Measurements from ENCODE around the gene PLPPR2.
A peak's percentile ranks its signal among the peaks of the same experiment; 100 is the strongest.

Gene PLPPR2

DNA sequence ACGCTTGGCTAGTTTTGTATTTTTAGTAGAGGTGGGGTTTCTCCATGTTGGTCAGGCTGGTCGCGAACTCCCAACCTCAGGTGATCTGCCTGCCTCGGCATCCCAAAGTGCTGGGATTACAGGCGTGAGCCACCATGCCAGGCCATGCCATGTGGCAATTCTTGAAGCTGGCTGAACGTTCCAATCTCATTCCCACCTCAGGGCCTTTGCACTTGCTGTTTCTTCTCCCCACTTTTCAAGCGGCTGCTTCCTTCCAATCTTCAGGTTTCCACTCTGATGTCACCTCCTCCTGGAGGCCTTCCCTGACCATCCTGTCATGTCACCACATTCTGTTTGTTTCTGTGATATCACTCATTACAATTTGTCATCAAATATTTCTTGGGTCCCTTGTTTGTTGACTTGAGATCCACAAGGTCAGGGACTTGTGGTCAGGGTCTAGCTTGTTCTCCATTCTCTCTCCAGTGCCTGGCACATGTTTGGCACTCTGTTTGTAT lies 24.7 kb downstream of the PLPPR2 start:
- DNase-seq (ENCODE audit: low read depth), result no peak
- TF ChIP-seq, protein P1, sequence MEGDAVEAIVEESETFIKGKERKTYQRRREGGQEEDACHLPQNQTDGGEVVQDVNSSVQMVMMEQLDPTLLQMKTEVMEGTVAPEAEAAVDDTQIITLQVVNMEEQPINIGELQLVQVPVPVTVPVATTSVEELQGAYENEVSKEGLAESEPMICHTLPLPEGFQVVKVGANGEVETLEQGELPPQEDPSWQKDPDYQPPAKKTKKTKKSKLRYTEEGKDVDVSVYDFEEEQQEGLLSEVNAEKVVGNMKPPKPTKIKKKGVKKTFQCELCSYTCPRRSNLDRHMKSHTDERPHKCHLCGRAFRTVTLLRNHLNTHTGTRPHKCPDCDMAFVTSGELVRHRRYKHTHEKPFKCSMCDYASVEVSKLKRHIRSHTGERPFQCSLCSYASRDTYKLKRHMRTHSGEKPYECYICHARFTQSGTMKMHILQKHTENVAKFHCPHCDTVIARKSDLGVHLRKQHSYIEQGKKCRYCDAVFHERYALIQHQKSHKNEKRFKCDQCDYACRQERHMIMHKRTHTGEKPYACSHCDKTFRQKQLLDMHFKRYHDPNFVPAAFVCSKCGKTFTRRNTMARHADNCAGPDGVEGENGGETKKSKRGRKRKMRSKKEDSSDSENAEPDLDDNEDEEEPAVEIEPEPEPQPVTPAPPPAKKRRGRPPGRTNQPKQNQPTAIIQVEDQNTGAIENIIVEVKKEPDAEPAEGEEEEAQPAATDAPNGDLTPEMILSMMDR (IDR thresholded peaks at IDR 0.05; ENCODE audit: low read depth, low read length, missing control alignments), result no peak
- H3K4me3 ChIP-seq (ENCODE audit: low read depth, low read length), result peak overlapping the region; percentile 91

DNA sequence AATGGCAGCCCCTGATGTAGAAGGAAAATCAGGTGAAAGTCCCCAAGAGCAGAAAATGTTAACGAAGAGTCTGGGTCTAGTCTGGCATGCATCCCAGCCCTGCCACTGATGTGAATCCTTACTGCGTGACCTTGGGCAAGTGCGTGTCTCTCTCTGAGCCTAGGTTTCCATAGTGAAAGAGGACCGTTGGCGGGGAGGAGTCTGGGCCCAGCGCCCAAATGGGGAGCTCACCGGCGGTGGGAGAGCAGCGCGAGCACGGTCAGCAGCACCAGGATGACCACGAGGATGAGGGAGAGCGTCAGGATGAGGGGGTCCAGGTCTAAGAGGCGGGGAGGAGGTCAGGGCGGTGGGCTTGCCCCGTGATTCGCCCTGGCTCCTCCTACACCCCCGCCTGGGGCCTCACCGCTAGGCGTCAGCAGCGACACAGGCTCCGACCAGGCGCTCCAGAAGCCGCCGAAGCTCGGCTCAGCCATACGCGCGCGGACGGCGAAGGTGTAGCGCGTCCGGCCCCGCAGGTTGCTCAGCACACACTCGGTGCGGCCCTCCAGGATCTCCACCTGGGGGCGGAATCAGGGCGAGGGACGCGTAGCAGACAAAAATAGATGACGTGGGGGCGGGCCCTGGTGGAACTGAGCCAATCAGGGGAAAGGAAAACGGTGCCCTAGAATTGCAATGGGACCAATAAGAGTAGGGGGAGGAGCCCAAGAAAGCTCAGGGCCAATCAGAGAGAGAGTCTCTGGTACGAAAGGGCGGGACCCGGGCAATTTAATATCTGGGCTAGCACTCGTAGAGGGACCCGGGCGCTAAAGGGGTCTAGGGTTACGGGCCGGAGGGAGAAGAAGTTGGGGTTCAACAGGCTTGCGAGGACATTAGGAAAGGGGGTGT lies 25.7 kb downstream of the PLPPR2 start:
- peak; percentile 96 for DNase-seq (ENCODE audit: low read depth)
- H3K4me3 ChIP-seq (ENCODE audit: low read depth, low read length), result peak overlapping the region; percentile 91
- TF ChIP-seq, protein P1 (IDR thresholded peaks at IDR 0.05; ENCODE audit: low read depth, low read length, missing control alignments), result peak; percentile 85

DNA sequence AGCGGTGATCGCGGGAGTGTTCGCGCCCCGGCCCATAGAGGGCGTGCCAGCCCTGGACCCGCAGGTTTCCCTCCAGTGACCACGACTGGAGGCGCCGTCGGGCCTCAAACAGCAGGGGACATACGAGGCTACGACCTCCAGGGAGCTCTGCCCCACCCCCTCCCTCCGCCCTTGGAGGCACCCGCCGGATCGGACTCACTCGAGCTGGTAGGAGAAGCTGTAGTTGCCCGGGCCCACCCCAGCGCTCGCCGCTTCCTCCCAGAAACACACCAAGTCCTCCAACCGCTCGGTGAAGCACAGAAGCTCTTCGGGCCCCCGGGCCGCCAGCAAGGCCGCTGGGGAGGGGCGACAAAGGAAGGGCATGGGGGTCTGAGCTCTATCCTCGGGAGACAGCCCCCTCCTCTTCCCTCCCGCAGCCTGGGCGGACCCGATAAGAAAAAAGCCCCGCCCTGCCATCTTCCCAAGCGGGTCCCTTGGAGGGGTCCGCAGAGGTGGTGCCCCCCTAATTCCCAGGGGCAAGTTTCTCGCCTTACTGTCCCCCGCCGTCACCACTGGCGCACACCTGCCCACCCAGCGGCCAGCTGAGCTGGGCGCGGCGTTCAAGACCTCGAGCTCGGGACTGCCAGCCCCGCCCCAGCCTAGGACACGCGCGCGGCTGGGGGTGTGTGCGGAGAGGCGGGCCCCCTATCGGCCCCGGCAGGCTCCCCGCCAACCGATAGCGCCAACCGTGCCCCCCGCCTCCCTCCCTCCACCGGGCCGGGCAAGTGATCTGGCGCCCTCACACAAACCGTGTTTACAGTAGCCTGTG lies 27.9 kb downstream of the PLPPR2 start:
- TF ChIP-seq, protein P1 (IDR thresholded peaks at IDR 0.05; ENCODE audit: low read depth, low read length, missing control alignments), result peak; percentile 81
- DNase-seq (ENCODE audit: low read depth), result no peak
- H3K4me3 ChIP-seq (ENCODE audit: low read depth, low read length), result no peak overlapping the region

DNA sequence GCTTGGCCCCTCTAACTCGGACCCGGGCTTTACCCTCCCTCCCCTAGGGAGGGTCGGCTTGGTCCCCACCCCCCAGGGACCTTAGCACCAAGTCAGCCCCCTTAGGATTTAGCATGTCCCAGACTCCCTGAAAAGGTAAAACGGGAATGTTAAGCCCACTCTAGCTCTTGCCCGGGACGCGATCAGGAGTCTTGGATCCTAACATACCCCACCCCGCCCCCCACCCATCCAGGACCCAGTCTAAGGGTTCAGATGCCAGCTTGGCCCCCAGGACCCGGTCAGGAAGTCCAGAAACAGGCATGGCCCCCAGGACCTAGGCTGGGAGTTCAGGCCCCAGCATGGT lies 28.4 kb downstream of the PLPPR2 start:
- DNase-seq (ENCODE audit: low read depth), result no peak
- TF ChIP-seq, protein P1 (IDR thresholded peaks at IDR 0.05; ENCODE audit: low read depth, low read length, missing control alignments), result no peak
- H3K4me3 ChIP-seq (ENCODE audit: low read depth, low read length), result no peak overlapping the region

DNA sequence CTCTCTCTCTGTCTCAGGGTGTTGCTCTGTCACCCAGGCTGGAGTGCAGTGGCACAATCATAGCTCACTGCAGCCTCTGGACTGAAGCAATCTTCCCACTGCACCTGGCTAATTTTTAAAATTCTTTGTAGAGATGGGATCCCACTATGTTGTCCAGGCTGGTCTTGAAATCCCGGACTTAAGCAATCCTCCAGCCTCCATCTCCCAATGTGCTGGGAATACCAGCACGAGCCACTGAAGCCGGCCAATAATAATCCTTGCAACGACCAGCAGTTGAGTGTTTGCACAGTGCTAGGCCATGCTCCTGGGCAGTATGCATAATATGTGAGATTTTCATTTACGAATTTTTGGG lies 29.5 kb downstream of the PLPPR2 start:
- no peak overlapping the region for H3K4me3 ChIP-seq (ENCODE audit: low read depth, low read length)
- TF ChIP-seq, protein P1 (IDR thresholded peaks at IDR 0.05; ENCODE audit: low read depth, low read length, missing control alignments), result no peak
- DNase-seq (ENCODE audit: low read depth), result no peak

DNA sequence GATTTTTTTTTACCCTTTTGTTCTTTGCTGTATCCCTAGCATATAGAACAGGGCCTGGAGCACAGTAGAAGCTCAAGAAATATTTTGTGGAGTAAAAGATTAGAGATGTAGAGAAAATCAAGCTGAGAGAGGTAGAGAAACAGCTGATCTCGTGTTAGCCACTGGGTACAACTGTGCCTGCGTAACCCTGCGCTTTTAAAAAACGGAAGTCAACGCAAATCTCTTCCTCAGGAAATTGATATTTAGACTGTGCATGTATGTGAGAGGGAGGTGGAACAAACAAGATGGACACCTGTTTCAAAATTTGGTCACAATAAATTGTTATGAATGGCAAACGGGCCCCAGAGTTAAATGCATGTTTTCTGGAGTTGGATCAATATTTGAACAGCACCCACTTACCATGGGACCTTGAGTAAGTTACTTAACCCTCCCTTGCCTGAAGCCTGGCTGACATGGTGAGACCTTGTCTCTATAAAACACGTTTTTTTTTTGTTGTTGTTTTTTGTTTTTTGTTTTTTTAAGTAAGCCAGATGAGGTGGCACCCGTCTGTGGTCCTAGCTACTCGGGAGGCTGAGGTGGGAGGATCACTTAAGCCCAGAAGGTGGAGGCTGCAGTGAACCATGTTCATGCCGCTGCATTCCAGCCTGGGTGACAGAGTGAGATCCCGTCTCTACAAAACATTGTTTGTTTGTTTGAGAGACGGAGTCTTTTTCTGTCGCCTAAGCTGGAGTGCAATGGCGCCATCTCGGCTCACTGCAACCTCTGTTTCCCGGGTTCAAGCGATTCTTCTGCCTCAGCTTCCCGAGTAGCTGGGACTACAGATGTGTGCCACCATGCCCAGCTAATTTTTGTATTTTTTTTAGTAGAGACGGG lies 32.2 kb downstream of the PLPPR2 start:
- H3K4me3 ChIP-seq (ENCODE audit: low read depth, low read length), result no peak overlapping the region
- TF ChIP-seq, protein P1 (IDR thresholded peaks at IDR 0.05; ENCODE audit: low read depth, low read length, missing control alignments), result no peak
- DNase-seq (ENCODE audit: low read depth), result no peak
